IPS-NIHi11 (cell line): ENCODE results near the gene TNFRSF13B.
"Not testable (repeated sequence)": the region's sequence is repeated elsewhere in the genome, so short reads cannot be mapped to it uniquely, and the experiment has no call there.

Source experiments
- DNase-seq: peaks from one replicate; pipeline ENCODE4 v3.0.0; 2012; ENCODE audit warnings: mixed read lengths, low spot score

Gene TNFRSF13B

DNA sequence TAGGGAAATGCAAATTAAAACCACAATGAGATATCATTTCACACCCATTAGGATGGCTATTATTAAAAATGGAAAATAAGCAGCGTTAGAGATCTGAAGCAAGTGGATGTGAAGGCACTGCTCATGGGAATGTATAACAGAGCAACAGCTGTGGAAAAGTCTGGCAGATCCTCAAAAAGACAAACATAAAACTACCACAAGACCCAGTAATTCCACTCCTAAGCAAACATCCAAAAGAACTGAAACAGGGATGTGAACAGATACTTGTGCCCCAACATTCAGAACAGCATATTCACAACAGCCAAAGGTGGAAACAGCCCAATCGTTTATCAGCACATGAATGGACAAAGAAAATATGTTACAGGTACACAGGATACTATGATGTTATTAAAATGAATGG is 10.9 kb downstream of the TNFRSF13B start:
- DNase-seq = not testable (repeated sequence)

DNA sequence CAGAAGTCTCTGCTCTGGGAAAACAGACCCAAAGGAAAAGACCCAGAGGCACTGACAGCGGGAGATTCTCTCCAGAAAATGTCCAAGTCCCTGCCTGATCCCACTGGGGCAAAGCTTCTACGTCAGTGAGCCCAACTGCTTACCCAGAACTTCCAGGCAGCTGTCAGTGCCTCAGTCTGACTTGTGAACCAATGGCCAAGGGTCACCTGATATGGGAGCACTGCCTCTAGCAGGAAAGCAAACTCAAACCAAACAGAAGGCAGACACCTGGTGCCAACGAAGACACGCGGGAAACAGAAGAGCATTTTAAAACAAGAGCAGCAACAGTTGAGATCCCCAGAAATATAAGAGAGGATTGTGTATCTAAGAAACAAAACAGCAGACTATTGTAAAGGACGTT is 16.9 kb downstream of the TNFRSF13B start:
- DNase-seq = not testable (repeated sequence)

DNA sequence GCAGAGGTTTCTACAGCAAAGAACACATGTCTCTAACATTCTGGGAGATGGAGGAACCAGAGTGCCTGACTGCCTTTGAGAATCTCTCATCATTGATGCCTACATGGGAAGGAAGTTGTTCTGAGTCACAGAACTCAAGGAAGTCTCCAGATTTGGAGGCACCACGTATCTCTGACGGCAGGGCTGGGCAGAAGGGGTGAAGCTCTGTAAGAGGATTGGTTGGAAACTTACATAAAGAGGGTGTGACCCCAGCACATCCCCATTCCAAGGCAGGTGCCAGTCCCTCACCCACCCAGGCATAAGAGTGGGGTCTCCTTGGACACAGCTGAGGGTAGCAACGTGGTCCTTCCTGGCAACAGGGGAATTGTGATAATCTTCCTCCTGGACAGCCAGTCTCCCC is 17.4 kb downstream of the TNFRSF13B start:
- no peak for DNase-seq

DNA sequence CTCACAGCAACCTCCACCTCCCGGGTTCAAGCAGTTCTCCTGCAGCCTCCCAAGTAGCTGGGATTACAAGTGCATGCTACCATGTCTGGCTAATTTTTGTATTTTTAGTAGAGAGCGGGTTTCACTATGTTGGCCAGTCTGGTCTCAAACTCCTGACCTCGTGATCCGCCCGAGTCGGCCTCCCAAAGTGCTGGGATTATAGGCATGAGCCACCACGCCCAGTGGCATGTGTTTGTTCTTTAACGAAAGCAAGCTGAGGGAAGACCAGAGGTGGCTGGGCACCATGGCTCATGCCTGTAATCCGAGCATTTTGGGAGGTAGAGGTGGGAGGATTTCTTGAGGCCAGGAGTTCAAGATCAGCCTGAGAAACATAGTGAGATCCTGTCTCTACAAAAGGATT is 18.1 kb downstream of the TNFRSF13B start:
- no peak for DNase-seq

DNA sequence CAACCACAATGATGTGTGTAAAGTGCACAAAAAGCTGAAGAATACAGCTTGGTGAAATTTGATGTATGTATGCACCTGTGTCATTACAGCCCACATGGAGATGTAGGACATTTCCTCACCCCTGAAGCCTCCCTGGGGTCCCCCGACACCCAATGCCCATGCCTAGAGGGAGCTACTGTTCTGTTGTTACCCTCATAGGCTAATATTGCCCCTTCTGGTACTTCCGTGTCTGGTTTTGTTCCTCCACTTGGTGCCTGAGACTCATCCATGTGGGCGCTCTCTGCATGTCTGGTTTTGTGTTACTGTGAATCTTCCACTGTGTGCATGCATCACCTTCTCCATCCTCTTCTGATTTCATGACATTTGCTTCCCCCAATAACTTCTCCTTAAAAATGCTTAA is 18.6 kb downstream of the TNFRSF13B start:
- DNase-seq = no peak

DNA sequence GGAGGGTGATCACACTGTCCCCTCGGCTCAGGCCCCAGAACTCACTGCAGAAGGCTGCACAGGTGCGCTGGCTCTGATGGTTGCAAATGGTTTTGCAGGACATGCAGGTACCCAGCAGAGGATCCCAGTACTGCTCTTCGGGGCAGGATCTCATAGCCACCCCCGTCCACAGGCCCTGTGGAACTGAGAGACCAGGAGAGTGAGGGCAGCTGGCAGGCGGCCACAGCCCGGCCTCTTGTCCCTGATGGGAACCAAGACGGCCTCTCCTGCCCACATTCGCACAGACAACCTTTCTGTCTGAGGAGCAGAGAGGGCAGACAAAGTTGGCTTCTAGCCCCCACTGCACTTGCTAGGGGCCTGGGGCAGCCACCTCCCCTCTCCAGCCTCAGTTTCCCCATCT is 19.5 kb downstream of the TNFRSF13B start:
- DNase-seq = no peak

DNA sequence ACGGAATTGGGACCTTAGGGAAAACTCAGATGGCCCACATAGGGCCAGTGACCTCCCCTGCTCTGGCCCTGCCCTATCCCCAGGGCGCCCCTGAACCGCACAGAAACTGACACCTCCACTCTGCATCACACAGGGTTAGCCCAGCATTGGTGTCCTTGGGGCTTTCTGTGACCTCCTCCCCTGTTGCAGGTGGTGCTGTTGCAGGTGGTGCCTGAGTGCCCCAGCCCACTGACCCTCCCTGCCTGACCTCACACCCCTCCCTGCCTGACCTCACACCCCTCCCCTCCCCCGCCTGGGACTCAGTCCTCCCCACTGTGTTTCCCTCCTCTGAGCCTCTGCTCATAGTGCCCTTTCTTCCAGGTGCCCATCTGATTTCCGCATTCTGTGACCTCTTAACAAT is 21.4 kb downstream of the TNFRSF13B start:
- DNase-seq = no peak

DNA sequence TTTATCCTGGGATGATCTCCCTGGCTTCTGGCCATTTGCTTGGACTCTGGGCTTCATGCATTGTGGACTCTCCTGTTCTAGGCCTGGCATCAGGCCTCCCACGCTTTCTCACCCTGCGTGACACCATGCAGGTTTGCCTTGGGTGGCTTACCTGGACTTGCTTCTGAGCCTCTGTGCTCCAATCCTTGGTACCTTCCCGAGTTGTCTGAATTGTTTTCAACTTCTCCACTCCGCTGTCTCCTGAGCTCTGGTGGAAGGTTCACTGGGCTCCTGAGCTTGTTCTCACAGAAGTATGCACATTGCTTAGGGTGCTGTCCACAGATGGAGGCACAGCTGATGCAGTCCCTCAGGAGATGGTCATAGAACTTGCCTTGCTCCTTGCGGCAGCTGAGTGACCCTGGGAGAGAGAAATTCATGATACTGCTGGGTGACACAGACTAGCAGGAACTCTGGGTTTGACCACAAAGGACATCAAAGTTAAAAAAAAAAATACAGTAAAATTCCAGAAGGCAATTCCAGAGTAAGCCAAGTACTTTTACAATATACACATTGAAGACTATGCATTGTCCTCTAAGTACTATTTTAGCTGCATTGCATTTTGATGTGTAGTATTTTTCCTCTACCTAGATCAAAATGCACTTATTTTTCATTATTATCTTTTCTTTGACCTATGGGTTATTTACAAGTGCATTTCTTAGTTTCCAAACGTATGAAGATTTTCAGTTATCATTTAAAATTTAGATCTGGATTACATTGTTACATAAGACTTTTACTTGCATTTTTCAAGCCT is 23.1 kb downstream of the TNFRSF13B start:
- no peak for DNase-seq

DNA sequence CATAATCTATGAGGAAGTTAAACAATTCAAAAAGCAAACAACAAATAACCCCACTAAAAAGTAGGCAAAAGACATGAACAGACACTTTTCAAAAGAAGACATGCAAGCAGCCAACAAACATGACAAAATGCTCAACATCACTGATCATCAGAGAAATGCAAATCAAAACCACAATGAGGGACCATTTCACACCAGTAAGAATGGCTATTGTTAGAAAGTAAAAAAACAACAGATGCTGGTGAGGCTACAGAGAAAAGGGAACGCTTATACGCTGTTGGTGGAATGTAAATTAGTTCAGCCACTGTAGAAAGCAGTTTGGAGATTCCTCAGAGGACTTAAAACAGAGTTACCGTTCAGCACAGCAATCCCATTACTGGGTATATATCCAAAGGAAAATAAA is 24.4 kb downstream of the TNFRSF13B start:
- no peak for DNase-seq

DNA sequence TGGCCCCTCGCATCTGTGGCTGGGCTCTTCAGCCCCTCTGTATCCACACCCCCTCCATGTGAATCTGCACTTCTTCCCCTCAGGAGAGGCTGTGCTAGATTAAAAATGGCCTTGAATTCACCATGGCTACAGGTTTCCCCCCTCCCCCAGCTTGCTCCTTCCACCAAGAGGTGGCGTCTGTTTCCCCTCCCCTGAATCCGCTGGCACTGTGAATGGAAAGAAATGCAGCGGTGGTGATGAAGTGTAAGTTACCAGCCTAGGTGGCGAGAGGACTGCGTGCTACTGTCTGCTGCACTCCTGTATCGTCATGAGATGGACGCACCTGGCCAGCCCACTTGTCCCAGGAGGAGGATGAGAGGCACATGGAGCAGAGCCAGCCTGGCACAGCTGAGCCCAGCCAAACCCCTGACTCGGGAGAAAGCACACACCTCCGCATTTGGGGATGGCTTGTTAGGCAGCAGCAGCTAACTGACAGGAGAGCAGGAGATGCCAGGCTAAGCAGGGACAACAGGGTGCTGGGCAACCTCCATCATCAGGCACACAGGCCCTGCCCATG is 26.2 kb downstream of the TNFRSF13B start:
- peak; percentile 64 for DNase-seq

DNA sequence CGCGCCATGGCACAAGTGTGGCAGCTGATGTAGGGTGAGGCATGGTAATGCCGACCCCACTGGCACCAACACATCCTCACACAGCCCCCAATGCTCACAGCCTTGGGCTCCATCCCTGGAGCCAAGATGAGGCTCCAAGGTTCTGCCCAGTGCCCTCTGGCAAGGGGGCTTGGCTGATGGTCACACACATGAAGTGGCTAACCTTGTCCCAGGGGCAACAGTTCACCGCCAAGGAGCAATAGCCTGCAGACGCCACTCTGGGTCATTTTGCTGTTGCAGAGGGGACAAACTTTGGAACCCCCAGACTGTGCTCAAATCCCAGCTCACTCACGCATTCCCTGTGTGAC is 26.8 kb downstream of the TNFRSF13B start:
- no peak for DNase-seq

DNA sequence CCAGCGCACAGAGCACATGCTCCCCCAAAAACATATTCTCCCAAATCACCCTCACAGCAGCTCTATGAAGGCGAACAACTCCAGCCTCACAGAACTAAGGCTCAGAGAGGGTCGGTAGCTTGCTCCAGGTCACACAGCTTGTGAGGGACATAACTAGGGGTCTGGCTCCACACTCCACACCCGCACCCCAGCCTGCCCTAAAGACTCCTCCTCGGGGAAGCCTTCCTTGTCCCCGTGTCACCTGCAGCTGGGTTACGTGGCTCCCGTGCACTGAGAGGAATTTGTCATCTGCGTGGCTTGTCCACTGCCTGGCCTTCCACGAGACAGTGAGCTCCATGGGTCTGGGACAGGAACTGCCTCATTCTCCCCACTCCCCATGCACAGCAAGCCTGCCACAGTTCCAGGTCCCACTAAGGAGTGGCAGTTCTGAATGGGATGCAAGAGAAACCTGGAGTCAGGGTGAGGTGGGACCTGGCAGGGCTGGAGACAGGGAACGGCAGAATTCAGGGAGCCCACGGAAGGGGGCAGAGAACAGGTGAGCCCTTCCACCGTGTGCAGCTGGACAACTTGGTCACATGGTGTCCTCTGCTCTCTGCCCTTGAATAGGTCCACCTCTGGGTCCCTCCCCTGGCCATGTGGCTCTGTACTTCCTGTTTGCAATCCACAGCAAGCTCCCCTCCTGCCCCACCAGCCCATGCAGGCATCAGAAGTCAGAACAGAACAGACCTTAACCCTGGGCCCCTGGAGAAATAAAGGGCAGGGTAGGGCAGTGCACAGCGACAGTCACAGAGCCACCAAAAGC is 27.4 kb downstream of the TNFRSF13B start:
- no peak for DNase-seq

DNA sequence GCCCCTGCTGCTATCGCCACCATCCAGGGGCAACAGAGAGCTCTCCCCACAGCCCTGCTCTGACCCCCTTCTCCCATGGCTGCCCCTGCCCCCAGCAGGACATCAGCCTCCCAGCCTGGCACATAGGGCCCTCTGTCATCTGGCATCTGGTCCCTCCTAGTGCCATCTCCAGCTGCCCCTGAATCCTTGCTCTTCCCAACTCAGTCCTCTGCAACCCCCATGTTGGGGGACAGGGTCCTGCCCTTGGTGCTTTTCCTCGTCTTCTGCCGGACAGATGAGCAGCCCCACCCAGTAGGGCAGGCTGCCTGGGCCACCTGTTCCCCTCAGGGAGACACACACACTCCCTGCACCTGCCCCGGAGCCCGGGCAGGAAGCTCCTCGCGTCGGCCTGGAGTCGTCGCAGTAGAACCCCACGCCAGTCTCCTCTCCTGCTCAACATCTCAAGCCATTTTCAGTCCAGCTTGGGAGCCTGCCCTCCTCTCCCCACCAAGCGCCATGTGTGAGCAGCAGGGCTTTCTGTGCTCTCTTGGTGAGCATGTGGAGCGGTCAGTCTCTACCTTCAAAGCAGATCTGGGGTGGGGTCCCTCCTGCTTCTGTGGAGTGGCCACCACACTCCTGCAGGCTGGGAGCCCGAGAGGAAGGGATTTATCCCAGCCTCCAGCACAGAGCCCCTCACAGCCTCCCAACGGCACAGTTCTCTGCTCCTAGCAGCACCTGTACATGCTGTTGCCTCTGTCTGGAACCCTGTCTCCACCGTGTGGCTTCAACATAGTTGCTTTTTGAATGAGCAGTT is 28.2 kb downstream of the TNFRSF13B start:
- no peak for DNase-seq

DNA sequence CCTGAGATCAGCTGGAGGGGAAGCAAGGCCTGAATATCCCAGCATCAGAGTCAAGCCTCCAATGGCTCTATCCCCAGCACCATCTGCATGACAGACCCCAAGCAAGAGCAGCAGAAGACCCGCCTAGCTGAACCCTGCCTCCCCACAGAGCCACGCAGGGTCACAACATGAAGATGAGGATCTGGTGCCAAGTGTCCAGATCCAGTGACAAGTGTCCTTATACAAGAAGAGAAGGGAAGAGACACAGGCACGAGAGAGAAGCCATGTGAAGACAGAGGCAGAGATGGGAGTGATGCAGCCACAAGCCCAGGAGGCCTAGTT is 28.9 kb downstream of the TNFRSF13B start:
- no peak for DNase-seq

DNA sequence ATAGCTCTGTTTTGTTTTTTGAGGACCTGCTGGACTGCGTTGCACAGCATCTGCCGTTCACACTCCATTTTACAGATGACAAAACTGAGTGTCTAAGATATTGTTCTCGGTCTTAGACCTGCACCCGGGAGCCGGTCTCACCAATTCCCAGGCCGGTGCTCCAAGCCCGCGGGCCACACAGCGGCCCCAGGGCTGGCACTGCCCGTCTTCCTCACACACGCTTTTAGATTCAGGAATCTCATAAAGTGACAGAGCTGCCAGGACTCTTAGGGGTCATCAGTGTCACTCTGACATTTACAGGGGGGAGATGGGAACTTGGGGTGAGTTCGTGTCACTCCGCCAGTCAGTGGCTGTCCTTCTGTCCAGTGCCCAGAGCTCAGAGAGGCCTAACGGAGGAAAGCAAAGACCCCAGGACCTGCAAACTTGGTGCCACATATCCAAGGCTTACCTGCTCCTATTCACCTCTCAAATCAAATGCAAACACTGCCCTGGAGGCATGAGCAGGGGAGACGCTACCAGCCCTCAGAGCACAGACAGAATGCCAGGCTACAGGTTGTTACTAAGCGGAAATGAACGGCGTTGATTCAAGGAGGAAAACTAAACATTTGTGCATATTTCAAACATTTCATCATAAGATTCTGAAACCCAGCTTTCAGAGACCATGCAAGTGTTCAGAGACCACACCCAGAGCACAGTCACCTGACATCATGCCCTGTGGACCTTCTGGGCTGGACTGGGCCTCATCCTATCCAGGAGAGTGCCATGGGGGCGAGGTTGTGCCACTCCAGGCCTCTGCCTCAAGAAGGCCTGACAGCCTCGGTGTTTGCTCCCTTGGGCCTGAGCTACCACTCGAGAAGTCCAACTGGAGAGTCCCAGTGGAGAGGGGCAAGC is 29.5 kb downstream of the TNFRSF13B start:
- DNase-seq = no peak

DNA sequence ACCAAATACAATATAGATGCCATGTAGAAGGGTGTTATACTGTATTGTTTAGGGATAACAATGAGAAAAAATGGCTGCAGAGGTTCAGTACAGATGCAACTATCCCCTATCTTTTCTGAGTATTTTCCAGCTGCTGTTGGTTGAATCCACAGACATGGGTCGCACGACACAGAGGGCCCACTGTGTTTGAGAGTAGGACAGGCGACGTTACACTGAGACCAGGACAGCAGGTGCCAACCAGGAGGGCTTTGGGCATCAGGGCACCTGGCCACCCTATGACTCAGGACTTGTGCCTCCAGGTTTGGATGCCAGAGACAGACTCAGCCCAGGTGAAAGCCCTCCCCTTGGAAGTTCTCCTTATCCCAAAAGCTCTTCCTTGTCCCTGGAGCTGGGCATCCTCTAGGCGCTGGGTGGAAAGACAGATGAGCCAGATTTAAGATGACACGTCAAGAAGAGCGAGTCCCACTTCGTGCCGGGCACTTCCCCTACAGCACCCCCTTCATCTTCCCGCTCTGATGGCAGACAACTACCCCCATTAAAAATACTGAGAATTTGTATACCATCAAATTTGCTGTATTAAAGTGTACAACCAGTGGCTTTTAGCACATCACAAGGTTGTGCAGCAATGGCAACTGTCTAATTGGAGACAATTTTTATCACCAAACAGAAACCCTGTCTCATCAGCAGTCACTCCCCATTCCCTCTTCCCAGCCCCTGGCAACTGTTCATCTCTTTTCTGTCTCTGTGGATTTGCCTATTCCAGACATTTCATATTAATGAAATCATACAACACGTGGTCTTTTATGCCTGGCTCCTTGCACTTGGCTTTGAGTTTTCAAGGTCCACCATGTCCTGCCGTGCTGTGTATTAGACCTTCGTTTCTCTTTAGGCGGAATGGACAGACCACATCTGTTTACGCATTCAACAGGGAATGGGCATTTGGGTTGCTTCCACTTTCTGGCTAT is 30.6 kb downstream of the TNFRSF13B start:
- no peak for DNase-seq

DNA sequence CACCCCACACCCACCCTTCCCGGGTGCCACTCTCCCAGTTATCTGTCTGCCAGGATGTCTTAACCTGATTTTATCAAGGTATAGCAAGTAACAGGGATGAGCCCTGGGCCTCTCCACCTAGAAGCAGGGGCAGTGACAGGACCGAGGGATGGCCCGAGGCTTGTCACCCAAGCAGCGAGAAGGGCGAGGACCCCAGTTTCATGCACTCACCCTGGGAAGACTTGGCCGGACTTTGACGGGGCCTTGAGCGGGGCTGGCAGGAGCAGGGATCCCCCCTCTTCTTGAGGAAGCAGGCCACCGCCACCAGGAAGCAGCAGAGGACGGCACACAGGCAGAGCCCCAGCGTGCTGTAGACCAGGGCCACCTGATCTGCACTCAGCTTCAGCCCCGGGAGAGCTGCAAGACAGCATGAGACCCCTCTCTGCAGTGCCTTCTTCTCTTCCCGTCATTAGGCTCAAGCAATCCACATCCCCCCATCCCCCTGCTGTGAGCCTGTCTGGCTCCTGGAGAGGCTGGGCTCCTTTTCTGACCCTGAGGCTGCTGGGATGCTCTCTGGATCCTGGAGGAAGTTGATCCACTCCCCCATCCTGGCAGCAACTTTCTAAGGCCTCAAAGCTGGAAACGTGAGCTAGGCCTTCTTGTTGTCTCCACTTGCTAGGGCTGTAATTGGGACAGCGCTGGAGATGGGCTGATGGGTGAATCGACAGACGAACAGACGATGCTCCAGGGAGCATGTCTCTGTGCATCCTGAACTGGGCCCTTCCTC is 31.6 kb downstream of the TNFRSF13B start:
- DNase-seq = peak; percentile 42

DNA sequence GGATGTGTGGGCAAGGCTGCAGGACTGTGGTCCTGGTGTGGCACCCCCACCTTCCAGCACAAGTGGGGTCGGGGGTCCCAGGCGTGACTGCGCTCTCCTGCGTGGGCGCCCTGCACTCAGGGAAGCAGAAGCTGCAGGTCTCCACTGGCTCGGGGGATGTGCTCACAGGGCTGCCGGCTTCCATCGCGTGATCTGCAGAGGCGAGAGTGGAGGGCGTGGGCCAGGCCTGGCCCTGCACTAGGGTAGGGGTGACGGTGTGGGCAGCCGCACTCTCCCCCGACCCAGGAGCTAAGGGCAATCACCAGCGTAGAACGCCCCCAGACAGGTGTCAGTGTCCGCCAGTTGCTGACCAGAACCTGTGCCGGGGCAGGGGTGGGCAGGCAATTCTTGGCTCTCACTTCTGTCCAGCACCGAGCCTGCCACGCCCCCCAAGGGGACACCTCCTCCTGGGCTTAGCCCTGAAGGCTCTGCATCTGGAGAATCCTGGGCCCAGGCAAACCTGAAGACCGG is 32.3 kb downstream of the TNFRSF13B start:
- no peak for DNase-seq

DNA sequence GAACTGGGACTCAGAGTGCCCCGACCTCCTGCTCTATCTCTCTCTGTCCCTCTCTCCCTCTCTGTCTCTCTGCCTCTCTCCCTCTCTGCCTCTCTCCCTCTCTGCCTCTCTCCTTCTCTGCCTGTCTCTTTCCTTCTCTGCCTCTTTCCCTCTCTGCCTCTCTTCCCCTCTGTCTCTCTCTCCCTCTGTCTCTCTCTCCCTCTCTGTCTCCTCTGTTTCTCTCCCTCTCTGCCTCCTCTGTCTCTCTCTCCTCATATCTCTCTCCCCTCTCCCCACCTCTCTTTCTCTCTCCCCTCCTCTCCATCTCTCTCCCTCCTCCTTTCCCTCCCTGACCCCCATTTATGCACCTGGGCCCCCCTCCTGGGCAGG is 32.7 kb downstream of the TNFRSF13B start:
- DNase-seq = no peak
